HG03521 (cell line): ENCODE data around the gene C1orf159.

Experiments used
- ATAC-seq: cut with Tn5 transposase; IDR thresholded peaks from one replicate; pipeline ENCODE4 v1.9.1; 2021; ENCODE audit warnings: mild to moderate bottlenecking, moderate library complexity; ENCODE audit not compliant: unreplicated experiment

C1orf159 gene

DNA sequence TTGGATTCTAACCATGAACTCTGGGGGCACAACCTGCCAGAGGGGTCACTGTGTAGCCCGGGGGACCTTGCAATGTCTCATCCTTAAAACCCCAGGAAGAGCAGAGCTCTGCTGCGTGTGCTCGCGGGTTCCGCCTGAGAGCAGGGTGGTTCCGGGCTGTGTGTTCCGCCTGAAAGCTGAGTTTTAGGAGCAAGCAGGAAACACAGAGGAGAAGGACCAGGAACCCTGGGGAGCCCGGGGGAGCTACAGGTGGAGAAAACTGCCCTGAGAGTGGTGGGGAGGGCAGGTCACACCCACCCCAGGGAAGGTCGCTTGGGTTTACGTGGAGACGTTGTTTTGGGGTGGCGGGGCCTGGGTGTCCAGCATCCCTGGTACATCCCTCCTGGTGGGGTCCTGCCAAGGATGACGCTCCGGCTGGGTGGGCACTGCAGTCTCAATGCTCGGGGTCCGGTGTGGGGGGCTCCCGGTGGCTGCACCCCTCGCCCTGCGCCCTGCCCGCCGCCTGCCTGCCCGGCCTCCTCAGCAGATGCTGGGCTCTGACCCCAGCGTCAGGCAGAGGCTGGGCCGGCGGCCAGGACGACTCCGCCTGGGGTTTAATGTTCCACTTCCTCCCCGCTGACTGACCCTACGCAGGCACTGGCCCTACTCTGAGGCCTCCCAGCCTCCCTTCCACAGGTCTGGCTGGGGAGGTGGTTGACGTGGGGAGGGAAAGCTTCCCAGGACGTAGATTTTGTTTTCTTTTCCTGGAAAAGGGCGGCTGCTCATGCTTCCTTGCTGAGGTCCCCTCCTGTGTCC lies 17.3 kb upstream of the C1orf159 start:
- ATAC-seq: no peak

DNA sequence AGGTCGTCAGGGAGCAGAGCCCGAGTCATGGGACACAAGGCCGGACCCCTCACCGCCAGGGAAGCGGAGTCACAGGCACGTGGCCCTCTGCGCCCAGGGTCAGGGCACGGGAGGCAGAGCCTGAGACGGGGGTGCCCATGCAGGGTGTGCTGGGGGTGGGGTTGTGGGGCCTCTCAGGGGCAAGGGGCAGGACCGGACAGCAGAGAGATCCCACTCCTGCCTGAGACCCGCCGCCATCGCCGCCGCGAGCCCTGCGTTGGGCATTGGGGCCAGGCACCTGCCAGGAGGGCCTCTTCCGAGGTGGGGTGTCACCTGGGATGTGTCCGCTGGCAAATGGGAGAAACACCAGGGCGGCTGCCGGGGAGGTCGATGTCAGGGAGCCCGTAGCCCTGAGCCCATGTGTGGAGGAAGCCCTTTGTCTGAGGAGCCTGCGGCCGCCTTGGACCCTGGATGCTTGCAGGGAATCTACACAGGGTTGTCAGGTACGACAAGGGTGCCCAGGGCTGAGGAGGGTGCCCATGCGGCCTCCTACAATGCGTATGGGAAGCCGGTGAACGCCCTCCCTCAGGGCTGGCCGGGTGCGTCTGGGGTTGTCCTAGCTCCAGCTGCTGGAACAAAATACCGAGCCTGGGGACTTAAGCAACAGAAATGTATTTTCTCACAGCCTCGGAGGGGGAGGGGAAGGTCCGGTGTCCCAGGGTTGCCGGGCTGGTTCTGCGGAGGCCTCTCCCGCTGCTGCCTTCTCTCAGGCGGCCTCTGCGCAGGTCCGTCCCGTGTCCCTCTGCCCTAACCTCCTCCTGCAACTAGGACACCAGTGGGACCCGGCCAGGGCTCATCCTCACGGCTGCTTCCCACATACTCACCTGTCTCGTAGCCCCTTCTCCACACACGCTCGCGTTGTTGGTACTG lies 16.4 kb upstream of the C1orf159 start:
- no peak for ATAC-seq

DNA sequence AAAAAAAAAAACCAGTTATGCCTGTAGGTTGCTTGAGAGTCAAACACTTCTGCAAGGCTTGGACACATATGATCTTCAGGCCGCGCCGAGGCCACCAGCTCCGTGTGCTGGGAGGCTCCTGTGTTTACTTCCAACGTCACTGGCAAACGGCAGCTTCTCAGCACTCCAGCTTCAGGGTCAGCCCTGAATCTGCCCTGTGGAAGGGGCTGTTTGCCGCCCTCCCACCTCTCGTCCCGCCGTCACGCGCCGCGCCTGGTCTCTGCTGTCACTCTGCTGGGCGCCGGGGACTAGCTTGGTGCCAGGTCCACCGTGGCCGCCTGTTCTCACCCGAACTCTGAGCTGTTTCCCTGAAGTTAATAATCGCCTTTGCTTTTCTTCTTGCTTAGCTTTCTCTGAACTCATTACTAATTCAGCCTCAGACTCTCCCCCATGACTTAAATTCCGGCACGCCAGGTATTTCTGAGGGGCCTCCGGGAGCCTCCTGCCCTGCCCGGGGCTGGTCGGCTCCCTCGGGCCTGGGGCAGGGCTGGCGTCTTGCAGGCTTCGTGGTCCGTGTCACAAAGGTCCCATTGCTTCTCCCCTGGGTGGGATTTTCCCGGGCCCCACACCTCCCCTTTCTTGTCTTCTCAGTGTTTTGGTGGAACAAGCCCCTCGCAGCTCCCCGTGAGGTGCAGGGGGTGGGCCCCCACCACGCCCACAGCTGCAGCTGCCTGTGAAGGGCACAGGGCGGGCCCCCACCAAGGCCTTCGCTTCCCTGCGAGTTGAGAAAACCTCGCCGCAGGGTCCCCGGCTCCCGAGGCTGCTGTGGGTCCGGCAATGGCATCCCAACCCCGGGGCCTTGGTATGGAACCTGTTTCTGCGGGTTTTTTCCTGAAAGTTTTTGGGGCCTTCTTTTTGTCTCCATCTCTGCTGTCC lies 14.6 kb upstream of the C1orf159 start:
- no peak for ATAC-seq

DNA sequence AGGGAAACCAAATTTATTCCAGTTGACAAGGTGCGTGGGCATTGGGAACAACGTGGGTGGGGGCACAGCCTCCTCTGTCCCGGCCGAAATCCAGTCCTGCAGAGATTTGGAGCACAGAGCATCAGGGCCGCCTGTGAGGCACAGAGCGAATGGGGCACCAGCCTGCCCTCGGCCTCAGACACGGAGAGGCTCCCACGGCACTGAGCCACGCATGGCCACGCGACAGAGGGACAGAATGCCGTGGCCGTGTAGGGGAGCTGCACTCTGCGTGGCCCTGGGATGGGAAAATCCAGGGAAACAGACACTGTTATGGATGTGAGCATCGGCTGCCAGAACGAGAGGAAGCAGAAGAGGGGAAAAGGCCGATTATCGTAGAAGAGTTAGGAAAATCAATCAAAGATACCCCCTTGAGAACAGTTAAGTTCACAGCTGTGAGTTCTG lies 13.5 kb upstream of the C1orf159 start:
- no peak for ATAC-seq

DNA sequence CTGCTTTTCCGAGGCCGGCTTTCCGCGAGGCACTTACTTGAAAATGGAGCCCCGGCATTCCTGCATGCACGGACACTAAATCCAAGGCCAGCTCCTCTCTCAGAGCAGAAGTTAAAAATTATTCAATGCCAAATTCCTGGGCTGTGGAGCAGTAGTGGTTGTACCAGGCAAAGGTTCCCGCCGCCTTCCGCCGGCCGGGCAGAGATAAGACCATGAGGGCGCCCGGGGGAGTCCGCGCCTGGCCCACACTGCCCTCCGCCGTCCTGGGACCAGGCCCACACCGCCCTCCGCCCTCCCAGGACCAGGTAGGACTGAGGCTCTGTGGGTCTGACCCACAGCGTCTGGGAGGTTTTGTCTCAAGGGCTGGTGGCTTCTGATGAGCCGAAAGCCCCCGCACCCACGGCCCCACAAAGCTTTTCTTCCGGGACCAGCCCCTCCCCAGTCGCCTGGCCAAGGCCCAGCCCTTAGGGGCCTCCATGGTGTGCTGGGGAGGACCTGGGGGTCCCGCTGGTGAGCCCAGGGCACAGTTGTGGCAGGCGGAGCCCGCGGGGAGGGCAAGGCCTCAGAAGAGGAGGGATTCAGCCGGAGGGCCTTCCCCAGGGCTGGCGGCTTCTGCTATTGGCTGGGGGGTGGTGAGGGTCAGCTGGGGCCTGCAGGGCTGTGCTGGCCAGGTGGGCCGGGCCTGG lies 12.7 kb upstream of the C1orf159 start:
- no peak for ATAC-seq

DNA sequence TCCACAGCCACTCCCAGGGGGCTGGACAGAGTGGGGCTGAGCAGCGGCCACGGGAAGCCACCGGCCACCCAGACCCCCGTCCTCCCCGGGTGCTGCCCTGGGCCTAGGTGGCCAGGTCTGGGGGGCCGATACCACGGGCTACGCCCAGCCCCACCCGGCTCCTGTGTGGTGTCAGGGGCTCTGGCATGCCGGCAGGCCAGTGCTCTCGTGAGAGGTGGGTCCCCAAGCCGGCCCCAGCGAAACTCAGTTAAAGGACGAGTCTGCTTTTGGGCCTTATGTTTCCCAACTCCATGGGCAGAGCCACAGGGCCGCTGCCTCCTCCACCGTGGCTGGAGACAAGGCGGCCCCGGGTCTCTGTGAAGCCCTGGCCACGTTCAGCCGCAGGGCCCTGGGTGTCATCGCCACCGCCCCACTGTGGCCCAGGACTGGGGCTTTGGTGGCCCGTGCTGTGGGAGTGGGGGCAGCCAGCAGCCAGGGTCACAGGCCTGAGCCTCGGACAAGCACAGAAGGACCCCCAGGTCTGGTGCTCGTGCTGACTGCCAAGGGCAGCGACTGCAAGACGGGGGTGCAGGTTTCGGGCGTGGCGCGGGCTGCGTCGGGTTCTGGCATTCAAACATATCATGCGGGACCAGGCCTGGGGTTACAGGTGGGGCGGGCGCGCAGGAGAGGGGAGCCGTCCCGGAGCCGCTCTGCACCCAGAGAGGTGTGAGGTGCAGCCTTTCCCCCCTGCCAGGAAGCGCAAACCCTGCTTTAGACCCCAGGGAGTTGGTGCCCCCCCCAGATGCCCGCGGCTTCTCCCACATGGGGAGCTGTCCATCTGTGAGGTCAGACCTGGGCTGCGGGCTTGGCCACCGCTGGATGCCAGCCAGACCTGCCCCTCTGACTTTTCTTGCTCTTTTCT lies 11.9 kb upstream of the C1orf159 start:
- ATAC-seq: no peak

DNA sequence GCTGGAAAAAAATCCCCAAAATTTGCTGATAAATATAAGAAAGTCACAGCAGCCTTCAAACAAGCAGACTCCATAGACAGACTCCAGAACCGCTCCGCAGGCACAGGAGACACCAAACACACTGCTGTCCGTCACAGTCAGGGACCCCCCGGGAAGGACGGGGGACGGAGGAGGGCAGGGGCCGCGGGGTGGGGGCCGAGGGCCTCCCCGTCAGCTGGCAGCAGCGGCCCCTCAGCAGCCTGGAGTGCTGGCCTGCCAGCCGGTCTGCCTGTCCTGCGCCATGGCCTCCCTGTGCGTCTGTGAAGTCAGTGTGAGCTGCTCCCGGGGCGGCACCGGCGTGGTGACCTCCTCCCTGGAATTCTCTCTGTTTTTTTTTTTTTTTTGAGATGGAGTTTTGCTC lies 10.1 kb upstream of the C1orf159 start:
- ATAC-seq: no peak

DNA sequence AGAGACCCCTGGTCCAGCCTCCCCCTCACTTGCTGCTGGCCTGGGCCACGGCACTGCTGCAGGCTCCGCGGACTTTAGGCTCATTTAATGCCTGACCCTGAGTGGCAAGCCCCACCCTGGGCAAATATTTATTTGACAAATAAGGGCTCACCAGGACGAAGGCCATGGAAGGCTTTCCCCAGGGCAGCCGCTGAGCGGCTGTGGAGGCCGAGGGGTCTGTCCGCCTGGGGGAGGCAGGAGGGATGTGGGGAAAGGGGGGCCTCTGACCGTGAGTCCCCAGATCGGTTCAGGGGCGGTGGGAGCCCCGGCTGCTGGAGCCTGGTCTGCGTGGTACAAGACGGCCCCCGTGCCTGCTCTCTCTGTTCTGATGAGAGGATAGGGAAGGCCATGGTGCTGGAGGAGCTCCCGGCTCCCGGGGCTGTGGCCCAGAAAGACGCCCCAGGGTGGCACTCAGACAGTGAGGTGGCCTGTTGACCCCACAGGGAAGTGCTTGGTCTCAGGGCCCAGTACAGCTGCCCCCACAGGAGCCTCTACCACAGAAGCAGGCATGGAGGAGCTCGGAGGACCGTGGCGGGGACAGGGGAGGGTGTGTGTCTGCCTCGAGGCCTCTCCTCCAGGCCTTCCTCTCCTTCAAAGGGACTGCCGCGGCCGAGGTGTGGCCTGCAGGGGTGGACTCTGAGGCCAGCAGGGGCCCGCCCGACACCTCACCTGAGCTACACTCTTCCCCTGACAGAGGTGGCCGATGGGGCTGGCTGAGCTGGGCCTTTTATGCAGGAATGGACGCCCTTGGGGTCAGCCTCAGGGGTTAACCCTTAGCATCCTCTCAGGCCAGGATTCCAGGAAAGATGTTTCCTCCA lies 9.1 kb upstream of the C1orf159 start:
- ATAC-seq: no peak

DNA sequence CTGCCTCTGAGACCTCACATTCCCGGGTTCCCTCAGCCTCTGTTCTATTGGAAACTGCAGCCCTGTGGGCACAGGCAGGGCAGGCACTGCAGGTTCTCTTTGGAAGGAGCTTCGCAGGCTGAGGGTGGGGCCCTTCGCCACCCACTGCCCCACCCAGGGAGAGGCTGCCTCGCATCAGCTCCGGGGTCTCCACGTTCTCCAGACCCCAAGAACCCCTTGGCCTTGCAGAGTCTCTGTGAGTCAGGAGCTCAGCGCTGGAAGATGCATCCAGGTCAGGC lies 8.6 kb upstream of the C1orf159 start:
- no peak for ATAC-seq

DNA sequence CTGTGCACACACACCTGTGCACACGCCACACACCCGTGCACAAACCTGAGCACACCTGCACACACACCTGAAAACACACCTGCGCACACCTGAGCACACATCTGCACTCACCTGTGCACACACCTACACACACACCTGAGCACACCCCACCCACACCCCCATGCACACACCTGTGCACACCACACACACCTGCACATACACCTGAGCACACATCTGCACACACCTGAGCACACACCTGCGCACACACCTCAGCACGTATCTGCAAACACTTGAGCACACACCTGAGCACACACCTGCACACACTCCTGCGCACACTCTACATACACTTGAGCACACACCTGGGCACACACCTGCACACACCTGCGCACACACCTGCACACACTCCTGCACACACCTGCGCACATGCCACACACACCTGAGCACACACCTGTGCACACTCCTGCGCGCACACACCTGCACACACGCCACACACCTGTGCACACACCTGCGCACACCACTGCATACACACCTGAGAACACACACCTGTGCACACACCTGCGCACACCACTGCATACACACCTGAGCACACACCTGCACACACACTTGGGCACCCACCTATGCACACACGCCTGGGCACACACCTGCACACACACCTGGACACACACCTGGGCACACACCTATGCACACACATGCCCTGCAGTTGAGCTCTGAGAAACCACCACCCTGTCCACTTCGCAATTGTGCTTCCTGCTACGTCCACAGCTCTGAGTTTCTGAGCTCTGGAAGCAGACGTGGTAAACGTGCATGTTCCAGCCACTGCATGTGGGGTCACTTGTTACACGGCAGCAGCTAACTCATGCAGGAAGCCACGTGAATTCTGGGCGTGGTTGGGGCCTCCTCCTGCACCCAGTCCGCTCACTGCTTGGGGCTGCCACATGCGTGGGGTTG lies 8.0 kb upstream of the C1orf159 start:
- ATAC-seq: no peak

DNA sequence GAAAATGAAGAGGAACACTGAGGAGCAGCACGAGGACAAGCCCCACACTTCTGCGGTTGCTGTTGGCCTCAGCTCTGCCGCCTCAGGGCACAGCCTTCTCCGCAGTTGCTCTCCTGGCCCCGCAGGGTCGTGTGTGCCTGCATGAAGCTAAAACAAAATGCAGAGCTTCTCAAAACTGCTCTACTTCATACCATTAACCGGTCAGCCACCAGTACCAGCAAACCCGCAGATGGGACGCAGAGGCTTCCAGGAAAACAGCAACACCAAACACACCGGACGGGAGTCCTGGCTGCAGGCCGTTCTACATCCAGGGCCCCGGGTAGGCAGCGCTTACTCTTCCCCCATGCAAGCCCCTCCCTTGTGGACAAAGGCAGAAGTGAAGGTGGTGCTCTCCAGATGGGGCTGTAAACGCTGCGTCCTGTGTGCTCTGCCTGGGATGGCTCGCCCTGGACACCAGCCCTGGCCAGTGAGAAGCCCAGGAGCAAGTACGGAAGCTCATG lies 7.1 kb upstream of the C1orf159 start:
- ATAC-seq: no peak

DNA sequence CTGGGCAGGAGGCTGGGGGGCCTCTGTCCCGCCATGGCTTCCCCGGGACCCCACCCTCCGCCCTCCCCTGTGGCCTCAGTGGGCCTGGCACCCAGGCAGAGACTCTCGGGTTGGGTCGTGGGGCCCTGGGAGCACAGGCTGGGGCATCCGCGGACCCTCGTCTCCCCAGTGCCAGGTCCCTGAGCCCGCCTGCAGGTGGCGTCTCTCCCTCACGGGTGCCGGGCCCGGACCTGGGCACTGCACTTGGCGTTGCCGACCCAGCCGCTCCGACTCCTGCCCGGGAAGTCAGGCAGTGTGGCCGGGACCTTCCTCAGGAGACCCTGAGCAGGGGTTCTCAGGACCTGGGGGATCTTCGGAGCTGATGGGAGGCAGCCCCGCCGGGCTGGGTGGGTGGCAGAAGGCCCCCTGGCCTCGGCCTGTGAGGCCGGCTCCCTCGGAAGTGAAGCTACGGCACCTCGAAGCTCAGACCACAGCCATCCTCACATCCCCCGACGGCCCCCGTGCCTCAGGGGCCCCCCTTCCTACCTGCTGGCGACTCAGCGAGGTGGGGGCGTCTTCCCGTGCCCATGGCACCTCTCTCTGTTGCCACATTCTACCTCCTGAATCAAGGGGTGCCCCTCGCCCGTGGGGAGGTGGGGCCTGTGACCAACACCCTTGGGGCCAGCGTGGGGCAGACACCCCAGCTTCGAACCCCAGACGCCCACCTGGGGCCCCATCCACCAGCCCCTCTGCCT lies 6.4 kb upstream of the C1orf159 start:
- no peak for ATAC-seq

DNA sequence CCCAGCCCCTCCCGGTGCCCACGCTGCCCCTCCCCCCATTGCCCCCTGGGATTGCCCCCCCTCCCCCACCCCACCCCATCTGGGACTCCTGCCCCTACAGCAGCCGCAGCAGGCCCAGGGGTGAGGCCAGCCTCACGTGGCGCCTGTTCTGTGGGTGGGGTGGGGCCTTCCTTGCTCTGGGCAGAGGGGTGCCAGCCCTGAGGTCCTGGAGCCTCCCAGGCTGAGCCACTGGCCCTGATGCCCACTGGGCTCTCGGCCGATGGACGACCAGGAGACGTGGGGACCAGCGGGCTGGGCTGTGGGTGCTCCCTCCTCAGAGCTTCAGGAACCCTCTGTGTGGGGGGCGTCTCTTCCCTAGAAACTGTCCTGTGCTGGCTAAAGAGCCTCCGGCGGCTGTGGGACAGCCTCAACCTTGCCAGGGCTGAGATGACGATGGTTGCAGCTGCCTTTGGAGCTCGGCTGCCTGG lies 5.8 kb upstream of the C1orf159 start:
- ATAC-seq: no peak

DNA sequence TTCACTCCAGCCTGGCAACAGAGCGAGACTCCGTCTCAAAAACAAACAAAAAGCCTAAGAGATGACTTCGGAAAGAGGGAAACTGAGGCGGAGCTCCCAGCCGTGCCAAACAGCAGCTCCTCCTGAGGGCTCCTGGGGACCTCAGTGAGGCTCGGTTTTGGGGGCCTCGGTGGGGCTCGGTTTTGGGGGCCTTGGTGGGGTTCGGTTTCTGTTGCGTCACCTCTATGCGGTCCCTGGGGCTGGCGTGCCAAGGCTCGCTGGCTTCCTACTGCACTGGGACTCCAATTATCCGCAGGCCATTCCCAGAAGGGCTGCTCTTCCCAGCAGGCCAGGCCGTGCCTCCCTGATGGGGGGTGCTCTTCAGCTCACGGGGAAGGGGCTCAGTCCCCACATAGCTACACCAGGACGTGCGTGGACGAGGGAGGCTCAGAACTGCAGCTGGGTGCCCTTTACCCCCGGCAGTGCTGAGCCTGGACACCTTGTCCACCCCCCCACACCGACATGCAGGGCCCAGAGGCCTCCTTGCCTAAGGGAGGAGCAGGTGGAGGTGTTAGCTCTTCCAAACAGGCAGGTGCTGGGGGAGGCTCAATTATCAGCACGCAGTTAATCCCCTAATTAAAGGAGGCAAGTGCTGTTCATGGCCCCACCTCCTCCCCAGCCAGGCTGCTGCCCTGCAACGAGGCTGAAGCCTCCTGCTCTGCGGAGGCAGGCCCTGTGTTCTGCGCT lies 5.1 kb upstream of the C1orf159 start:
- ATAC-seq: no peak

DNA sequence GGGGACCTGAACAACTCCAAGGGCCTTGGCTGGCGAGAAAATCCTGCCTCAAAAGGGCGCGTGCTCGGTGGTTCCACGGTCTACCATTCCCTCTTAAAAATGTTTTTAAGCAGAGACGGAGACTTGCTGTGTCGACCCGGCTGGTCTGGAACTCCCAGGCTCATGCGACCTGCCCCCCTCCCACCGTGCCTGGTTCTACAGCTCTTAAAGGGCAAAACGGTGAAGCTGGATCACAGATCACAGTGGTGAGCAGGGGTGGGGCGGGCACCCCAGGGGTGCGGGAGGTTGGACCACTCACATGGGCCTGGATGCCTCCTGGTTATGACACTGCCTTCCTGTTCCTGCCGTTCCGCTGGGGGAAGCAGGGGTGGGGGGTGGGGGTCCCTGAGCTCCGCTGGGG lies 4.2 kb upstream of the C1orf159 start:
- ATAC-seq: no peak

DNA sequence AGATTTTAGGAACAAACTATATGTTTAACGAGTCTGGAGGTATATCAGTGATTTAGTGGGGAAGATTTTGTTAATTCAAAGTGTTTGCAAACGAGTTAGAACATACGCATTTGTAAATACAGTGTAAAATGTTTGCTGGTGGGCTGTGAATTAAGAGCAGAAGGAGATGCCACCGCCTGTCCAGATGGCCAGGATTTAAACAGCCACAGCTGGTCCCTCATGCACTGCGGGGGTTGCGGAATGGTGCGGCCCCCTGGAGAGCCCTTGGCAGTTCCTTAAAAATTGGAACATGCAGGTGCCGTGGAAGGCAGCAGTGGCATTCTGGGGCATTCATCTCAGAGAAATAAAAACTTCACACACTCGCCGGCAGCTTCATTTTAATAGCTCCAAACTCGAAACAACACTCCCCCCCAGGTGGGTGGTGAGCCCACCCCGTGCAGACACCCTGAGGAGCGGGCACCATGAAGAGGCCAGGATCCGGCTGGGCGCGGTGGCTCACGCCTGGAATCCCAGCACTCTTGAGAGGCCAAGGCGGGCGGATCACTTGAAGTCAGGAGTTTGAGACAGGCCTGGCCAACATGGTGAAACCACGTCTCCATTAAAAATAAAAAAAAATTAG lies 3.5 kb upstream of the C1orf159 start:
- ATAC-seq: no peak
